CD4-positive, alpha-beta T cell treated with Interleukin-12 subunit alpha and Interleukin-12 subunit beta, for 1 hour (primary cell): ENCODE measurements around the gene SYNE2.
"Not testable (repeated sequence)": the region's sequence is repeated elsewhere in the genome, so short reads cannot be mapped to it uniquely, and the experiment has no call there.

Source experiments
- DNase-seq: peaks from one replicate; pipeline ENCODE4 v3.0.0-alpha.2; 2020

Gene SYNE2

DNA sequence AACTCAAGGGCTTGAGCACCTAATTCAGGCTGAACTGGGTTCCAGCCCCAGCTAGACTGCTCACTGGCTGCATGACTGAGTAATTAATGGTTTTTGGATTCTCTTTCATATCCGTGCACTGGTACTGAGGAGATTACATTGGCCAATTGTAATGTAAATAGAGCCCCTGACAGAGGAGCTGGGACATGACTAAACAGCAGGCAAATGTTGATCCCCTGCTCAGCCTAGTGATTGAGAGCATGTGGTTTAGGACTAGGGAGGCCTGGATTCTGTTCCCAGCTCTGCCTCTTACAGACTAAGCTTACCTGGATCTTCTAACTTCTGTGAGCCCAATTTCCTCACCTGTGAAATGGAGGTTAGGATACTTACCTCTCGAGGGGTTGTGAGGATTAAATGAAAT is 237.1 kb downstream of the SYNE2 start:
- DNase-seq = no peak

- no peak for DNase-seq
Measured at GRCh38 chr14:64091217-64091616, 238.4 kb downstream of the SYNE2 start.

DNA sequence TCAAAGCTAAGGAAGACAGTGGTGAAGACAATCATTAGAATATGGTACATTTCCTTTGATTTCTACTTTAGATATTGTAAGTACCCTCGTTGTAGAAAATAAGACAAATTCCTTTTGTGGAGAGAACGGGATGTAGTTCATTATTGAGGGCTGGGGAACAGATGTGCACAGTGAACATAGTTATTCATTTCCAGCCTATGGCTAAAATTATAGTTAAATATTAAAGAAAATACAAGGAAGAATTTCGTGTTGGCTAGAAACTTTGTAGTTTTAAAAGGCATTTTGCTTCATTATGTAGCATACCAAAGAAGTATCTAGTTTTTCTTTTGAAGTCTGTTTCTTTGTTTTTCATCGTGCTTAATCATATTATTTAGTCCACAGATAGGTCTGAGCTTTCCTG is 239.5 kb downstream of the SYNE2 start:
- DNase-seq = no peak

DNA sequence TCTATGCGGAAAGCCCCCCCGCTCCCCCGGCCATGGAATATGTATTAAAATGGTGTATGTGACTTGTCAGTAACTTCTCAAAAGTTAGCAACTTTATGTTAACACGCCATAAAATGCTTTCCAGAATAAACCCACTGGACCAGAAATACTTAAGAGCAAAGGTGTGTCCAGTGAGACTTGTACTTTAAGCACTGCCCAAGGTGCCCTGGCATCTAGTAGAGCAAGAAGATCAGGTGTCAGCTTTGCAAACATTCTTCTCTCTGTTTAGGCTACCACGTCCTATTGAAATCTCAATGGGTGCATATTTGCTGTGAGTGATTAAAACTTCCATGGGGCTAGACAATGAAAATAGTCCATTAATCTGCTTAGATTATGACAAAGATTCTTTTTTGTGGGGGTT is 240.1 kb downstream of the SYNE2 start:
- no peak for DNase-seq

DNA sequence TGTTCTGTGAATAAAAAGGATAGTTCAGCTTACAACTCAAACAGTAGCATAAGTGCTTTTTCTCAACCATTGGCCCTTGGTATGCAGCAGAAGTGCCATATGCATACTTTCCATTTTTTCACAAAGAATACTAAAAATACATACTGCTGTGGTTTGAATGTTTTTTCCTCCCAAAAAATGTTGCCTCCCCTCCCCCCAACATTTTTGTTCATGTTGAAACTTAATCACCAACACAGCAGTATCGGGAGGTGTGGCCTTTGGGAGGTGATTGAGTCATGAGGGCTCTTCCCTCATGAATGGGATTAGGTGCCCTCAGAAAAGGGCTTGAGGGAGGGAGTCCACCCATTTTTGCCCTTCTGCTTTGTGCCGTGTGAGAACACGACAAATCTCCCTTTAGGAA is 242.8 kb downstream of the SYNE2 start:
- DNase-seq = no peak

GRCh38 chr14:64098120-64098519 is 245.3 kb downstream of the SYNE2 start:
- no peak for DNase-seq

DNA sequence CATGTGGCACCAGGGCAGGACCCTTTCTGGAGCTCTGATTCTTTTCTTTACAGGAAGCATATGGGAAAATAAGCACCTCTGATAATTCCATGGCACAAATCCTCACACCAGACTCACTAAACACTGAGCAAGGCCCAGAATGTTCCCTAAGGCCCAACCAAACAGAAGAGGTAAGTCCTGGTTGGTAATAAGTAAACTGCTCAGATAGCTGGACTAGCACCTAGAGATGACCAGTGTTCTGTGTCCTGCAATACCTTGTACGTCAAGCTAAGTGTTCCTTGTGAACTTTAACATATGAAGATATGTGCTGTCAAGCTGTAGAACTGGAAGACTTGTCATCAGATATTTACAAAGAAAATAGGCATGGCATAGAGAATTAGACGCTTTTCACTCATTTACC is 254.6 kb downstream of the SYNE2 start:
- DNase-seq = no peak

DNA sequence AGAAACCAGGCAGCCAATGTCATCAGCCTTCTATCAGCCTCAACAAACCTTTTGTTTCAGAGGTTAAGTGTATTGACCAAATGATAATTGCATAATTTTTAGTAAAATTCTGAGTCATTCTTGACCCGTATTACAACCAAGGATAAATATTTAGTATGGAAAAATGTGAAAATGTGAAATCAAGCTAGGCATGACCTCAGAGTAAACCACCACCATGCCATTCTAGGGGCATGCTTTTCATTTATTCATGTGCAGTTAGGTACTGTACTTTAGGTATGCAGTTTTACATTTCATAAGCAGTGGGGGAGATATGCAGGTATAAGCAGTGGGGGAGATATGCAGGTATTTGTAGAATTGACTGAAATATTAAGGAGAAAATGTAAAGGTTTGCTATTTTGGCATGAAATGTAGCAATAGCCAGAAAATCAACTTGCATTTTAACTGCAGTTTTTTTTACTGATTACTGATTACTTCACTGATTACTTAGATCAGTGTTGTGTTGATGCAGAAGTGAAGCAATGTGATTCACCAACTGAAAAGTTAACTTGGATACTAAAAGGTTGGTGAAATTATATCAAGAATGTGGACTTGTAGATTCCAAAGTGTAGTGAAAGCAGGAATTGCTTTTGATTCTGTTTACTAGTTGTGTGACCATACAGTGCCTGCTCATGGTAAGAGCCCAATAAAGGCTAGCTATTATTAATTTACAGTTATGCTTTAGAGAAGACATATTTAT is 257.2 kb downstream of the SYNE2 start:
- DNase-seq = no peak

DNA sequence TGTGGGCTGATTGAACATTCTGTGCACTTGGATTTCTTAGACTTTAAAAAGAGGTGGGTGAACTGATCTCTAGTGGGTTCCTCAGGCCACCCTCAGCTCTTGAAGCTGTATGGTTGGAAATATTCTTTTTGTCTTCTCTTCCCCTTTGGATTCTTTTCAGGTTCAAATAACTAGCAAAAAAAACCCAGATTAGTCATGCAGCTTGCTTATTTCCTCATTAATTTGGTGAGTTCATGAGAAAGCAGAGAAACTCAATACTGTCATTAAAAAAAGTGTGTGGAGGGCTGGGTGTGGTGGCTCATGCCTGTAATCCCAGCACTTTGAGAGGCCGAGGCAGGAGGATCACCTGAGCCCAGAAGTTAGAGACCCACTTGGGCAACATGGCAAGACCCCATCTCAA is 258.0 kb downstream of the SYNE2 start:
- no peak for DNase-seq

DNA sequence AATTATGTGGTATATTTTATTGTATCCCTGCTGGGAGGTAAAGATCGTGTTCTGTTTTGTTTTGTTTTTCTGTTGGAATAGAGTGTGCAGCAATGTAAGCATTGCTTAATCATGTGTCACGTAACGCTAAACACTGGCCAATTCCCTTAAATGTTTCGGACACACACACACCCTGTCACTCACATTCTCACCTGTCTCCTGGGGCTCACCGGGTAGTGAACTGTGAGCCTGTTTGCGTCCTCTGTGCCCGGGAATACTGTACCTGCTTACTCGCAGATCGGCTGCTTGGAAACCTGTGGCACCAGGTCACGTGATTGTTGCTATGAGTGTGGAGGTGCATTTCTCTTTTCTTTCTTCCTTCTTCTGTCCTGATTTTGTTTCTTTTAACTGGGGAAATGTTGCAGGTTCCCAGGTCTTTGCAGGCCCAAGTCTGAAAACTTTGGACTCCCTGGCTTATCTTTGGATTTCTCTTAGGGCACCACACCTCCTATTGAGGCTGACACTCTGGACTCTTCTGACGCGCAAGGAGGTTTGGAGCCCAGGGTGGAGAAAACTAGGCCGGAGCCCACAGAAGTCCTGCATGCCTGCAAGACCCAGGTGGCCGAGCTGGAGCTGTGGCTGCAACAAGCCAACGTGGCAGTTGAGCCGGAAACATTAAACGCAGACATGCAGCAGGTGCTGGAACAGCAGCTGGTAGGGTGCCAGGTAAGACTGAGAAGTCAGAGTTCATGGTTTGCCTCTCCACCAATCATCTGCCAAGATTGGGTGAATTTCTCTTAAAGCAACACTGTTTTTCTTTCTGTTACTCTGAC is 260.3 kb downstream of the SYNE2 start:
- DNase-seq = no peak

DNA sequence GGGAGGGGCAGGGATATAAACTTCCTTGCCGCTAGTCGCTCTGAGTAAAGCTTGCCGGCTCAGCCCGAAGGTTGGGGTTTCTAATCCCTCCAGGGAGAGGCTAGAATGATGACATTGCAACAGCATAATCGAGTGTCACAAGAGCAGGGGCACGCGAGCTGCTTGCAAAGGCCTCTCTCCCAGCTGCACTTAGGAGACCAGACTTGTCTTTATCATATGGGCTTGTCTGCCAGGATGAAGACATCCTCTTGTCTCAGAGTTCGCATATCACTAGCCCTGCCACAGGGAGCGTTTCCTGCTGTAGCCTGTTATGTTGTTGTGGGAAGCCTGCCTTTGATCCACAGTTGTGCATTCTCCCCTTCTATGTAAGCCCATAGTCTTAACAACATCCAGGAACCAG is 261.4 kb downstream of the SYNE2 start:
- DNase-seq = no peak

DNA sequence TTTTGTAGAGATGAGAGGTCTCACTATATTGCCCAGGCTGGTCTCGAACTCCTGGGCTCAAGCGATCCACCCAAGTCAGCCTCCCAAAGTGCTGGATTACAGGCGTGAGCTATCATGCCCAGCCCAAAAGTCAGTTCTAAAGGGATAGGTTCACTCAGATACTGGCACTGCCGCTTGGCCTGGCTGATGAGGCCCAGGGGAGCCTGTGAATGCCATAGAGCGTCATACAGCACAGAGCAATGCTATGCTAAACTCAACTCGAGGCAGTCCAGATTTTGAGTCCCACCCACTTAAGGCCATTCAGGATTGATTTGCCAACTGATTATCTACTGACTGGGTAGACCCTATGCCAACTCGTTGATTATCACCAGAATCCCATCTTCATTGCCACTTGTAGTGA is 262.0 kb downstream of the SYNE2 start:
- DNase-seq = no peak

DNA sequence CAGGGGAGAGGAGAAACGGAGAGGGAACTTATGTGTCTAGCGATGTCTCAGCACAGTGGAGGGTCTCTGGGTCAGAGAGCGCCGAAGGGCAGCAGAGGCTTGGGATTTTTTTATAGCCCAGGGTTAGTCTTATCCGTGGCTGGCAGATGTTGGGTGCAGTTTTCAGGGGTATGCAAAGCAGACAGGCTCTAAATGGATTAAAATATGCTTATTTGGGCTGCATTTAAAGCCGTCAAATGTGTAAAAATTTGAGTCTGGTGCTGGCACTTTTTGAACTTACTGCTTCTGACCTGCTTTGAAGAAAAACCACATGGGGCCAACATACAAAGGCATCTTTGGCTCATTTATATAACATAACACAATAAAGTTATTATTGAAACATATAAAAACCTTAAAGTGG is 262.6 kb downstream of the SYNE2 start:
- no peak for DNase-seq

DNA sequence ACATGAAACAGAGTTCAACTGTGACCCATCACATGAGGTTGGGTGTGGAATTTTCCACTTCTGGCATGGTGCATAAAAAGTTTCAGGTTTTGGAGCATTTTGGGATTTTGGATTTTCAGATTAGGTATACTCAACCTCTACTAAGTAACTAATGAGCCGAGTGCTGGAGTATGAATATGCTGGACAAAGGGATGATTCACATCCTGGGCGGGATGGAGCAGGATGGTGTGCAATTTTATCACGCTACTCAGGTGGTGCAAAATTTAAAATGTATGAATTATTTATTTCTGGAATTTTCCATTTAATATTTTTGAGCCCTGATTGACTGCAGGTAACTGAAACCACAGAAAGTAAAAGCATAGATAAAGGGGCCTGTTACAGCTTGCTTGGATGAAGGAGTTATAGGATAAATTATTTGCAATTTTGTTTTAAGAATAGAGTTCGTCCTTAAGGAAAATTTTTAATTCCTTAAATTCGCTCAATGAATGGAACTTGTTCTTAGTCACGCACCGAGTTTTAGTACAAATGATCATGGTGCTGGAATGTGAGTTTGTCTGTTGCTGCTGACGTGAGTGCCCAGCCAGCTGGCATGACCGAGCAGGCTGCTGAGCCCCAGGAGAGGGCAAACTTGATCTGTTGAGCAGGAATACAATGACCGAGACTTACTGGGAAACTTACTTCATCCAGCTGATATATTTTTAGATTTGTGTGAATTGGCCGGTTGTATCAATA is 265.0 kb downstream of the SYNE2 start:
- DNase-seq = no peak

- DNase-seq = not testable (repeated sequence)
Measured at GRCh38 chr14:64118403-64118742, 265.6 kb downstream of the SYNE2 start.

GRCh38 chr14:64118892-64119291 is 266.1 kb downstream of the SYNE2 start:
- no peak for DNase-seq

DNA sequence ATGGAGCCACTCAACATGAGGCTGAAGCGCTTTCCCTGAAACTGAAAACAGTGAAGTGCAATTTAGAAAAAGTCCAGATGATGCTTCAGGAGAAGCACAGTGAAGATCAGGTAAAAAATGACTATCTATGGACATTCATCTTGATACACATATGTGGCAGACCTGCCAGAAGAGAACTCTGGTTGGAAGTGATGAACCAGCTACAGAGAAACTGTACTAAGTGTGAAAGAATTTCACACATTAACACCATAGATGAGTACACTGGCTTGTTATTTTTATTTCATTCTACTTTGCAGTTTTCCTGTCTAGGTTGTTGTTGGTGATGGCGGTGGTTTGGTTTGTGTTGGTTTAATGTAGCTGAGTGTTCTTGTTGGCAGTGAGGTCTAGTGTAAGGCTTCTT is 266.7 kb downstream of the SYNE2 start:
- no peak for DNase-seq

GRCh38 chr14:64119980-64120379 is 267.2 kb downstream of the SYNE2 start:
- no peak for DNase-seq

DNA sequence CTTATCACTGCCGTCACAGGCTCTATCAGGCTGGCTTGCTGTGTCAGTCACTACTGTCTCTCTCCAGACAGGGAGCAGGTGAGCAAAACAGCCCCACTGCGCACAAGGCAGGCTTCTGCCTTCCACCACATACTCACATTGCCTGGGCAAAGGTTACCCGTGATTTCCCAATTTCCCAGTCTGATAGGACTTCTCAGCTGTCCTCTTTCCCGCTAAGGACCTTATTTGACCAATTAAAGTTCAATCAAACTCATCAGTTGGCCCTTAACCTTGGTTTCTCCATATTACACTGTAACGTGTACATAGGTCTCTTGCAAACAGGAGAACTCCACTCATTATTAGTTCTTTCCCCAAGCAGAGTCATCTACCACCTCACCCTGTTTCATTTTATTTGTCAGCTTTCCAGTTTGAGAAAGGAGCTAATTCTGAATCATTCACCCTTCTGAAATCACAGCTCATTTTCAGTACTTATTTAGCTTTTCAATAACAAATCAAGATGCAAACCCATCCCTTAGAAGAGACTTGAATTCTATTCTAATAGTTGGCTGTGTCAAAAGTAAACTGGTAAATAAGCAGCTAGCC is 270.5 kb downstream of the SYNE2 start:
- DNase-seq = no peak

DNA sequence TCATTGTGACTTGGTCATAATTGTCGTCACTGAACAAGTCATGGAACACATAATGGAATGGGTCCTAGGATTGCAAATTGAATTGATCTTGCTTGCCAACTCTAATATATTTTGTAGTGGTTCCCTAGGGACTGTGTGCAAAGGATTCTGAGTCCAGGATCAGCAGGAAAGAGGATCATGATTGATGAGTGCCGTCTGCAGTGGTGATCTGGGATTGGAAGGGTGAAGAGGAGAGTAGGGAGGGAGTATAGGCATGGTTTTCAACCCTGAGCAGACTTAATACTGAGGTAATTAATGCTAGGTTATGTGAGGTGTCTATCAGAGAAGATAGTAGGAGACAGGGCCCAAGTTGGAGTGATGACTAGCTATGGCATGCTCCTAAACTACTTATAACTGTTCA is 272.5 kb downstream of the SYNE2 start:
- no peak for DNase-seq

DNA sequence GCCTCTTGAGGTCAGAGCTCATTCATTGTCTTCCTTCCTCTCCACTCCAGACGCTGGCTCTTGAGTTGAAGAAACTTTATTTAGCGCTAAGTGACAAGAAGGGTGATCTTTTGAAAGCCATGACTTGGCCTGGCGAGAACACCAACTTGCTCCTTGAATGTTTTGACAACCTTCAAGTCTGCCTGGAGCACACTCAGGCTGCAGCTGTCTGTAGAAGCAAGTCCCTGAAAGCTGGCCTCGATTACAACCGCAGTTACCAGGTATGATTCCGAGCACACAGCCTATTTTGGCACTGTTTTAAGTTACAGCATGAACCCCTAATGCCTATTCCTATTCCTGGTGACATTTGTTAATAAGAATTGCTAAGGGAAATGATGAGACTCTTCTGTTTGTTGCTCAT is 273.7 kb downstream of the SYNE2 start:
- no peak for DNase-seq

DNA sequence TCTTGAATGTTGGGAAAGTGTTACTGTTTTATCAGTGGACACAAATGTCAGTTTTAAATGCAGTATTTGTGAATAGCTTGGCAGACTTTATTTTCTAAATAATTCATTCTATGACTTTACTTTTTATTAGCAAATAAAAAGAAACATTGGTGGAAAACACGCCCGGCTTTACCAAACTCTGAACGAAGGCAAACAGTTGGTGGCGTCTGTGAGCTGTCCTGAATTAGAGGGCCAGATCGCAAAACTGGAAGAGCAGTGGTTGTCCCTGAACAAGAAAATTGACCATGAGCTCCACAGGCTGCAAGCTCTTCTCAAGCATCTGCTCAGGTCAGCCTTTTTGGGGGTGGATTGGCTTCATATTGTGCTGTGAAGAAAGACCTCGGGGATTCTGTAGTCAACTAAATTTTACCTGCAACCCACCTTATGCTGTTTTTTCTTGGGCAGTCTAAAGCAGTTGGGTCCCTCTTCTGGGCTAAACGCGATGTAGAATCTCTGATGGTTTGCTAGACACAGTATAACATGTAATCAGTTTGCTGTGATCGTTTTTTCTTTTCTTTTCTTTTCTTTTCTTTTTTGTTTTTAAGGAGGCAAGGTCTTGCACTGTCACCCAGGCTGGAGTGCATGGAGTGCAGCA is 285.0 kb downstream of the SYNE2 start:
- no peak for DNase-seq

DNA sequence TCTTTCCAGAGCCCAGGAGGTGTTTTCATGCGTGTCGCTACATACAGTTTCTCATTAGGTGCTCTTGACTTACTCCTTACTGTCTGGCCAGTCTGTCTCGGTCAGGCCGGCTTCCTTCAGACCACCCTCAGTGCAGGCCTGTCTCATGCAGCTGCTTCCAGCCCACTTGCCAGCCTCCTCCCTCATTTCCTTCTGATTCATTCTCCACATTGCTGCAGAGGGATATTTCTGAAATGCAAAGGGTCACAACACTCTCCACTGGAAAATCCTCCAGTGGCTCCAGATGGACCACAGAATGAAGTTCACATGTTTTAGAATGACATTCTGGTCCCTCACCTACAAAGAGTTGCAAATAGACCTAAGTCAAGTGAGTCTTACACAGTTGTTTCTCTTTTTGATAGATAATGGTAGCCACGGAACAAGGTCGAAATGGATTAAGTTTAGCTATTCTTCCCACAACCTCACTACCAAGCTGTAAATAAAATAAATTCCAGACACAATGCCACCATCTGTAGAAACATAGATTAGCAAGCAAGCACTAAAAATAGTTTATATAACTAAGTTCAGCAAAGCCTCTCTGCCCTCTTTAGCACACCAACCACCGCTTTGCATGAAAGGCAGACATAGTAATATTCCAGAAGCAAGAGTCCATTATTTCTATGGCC is 294.5 kb downstream of the SYNE2 start:
- no peak for DNase-seq
